ENCODE results near the gene C20orf202.

C20orf202 gene

DNA sequence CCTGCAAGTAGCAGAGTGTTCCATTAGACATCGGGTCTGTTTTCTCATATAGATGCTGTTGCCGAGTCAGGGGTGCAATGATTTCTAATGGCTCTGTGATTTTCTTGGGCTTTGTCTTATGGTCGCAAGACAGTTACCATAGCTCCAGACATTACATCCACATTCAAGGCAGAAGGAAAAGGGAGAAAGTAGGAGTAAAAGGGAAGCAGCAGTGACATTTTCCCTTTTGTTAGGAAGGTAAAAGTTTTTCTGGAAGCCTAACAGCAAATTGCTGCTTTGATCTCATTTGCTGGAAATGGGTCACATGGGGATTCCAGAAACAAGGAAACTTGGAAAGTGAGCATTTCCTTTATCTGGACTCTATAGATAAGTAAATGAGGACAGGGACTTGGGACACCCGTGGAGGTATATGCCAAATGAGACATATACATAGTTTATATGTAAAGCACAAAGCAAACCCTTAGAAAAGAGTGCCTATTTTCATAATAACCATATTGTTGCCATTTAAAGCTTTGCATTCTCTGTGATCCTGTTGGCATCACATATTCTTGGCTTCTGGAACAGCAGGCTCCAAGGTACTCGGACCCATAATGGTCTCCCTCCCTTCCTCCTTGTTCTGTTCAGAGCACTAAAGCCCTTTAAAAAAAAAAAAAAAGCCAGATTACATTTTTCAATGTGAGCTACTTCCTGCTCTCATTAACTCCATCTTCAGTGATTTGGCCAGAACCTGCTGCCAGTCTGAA is at the start of gene C20orf202:
Gene C20orf202, plus strand, starts transcription at position 693 of the 743 bp plus-strand sequence. CDS start 132 bp downstream, outside the sequence.
- DNase-seq (ENCODE audit: low read depth in 1 of 2, low spot score in 1 of 2), result no peak

DNA sequence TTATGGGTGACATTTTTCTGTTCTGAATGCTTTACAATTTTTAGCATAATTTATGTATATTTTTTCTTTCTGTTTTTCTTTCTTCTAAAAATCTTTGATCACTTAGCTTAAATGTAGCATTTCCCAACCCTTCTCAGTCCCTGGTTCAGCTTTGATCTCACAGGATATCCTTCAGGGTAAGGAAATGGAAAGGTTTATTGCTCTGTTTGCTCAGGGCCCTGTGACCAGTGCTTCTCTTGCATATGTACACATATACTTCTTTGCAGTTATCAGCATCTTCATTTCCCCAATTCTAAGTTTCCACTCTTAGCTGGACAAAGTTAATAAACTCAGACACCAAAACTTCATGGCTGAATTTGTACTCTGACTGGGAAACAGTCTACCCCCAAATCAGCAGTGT is 49.0 kb upstream of the C20orf202 start:
- DNase-seq (ENCODE audit: low read depth in 1 of 2, low spot score in 1 of 2), result no peak

DNA sequence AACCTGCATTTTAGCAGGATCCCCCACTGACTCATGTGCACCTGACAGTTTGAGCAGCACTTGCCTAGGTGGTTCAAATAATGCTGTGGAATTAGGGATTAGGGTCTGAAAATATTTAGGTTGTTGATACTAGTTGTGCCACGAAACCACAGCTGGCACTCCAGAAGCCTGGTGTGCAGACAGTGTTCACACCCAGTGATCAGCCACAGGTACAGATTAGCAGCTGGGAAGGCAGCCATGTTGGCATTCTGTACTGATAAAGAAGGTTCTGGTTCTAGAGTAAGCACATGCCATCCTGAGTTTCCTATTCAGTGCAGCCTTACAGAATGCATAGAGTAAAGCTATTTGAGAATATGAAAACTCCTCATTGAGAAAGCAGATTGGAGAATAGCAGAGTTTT is 48.6 kb upstream of the C20orf202 start:
- DNase-seq (ENCODE audit: low read depth in 1 of 2, low spot score in 1 of 2), result no peak

DNA sequence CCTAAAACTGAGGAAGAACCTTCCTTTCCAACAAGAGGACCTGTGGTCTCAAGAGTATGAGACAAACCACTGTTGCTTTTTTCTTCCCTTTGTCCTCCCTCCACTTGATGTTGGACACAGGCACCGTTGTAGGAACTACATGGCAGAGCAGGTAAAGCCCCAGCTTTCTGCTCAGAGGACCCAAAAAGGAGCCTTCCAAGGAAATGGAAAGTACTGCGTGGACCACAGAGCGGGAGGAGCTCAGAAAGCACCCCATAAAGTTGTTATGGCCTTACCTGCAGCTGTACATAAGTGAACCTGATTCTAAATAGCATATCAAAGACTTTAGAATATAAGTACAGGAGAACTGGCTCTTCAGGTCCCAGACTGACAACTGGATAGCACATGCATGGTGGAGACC is 47.9 kb upstream of the C20orf202 start:
- DNase-seq (ENCODE audit: low read depth in 1 of 2, low spot score in 1 of 2), result no peak

DNA sequence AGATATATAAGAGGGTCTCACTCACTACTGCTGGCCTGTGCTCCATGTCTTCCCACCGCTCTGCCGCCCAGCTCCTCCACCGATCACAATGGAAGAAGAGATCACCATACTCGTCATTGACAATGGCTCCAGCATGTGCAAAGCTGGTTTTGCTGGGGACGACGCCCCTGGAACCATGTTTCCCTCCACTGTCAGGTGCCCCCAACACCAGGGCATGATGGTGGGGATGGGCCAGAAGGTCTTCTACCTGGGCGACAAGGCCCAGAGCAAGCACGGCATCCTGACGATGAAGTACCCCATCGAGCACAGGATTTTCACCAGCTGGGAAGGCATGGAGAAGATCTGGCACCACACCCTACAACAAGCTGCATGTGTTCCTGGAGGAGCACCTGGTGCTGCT is 42.8 kb upstream of the C20orf202 start:
- DNase-seq (ENCODE audit: low read depth in 1 of 2, low spot score in 1 of 2), result no peak

DNA sequence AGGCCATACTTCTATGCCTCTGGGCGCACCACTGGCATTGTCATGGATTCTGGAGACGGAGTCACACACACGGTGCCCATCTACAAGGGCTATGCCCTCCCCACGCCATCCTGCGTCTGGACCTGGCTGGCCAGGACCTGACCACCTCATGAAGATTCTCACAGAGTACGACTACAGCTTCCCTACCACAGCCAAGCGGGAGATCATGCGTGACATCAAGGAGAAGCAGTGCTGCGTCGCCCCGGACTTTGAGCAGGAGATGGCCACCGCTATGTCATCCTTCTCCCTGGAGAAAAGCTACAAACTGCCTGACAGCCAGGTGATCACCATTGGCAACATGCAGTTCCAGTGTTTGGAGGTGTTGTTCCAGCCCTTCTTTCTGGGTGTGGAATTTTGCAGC is 42.3 kb upstream of the C20orf202 start:
- DNase-seq (ENCODE audit: low read depth in 1 of 2, low spot score in 1 of 2), result no peak

DNA sequence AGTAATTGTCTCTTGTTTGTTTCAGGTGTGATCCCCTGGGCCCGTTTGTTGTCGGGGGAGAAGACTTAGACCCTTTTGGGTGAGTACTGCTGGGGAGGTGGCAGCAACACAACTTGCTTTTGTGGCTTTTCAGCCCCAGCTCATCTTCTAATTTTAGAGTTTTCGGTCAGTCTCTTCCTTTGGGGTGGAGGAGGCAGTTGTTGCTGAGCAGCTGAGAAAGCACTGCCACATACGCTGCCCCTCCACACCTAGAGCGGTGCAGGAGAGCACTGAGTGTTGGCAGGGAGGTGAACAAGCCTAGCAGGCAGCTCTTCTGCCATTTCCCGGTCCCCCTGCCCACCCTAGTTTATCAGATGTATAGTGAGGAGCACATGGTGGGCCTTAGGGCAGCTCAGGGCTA is 40.1 kb upstream of the C20orf202 start:
- no peak for DNase-seq (ENCODE audit: low read depth in 1 of 2, low spot score in 1 of 2)

DNA sequence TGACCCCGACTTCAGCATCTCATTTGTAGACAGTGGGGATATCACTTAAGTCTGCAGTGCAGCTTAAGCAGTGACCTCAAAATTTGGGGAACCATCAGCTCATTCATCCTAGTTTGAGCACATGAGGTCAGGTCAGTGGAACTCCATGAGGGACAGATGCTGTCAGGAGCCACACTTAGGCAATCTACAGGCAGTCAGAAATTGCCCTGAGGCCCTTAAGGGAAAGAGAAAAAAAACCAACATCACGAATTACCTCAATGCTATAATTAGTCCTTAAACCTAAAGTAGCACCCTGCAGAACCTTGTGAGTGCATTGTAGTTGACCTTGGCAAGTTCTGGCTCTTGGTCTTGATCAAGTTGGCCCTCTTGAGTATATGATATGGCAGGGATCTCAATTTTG is 39.6 kb upstream of the C20orf202 start:
- DNase-seq (ENCODE audit: low read depth in 1 of 2, low spot score in 1 of 2), result no peak

DNA sequence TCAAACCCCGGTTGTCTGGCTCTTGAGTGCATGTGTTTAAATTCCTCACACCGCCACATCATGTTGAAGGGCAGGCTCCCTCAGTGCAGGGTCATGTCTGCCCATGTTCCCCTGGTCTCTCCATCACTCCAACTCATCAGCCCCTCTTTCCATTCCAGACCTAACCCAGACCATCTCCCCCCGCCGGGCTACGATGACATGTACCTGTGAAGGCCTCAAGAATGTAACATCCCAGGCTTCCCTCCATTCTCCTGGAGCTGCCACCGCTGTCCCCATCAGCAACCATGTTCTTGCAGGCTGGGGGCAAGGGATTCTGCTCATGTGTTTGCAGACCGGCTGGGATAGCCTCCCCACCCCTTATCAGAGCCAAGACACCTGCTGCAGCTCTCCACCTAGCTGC is 38.4 kb upstream of the C20orf202 start:
- DNase-seq (ENCODE audit: low read depth in 1 of 2, low spot score in 1 of 2), result no peak

DNA sequence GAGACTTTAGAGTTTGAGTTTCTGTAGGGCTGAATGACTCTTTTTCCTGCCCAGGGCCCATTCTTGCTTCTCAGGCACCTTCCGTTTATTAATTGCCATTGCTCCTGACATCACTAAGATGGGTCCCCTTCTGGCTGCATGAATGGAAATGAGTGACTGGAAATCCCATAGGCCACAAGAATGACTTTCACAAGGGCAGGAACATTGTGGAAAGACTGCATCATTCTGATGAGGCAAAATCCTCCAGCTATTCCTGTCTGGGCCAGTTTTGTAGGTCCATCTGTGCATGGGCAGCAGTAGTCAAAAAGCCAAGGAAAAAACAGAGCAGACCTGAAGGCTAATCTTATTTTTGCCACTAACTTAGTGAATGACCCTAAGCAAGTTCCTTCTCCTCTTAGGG is 37.7 kb upstream of the C20orf202 start:
- no peak for DNase-seq (ENCODE audit: low read depth in 1 of 2, low spot score in 1 of 2)

DNA sequence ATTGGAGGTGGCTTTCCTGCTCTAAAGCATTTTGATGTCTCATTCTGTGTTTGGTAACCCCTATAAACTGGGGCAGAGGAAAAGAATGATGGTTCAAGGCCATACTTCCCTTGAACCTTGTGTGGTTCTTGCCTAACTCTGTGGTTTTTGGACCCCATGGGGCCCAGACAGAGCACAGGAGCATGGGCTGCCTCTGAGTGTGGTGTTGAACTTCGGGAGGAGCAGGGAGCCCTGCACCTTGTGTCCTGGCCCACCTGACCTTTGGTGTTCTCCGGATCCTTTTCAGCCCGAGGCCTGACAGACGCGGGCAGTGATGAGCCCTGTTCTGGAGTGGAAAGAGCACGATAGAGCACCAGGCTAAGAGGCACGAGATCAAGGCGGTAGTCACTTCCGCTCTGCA is 37.3 kb upstream of the C20orf202 start:
- DNase-seq (ENCODE audit: low read depth in 1 of 2, low spot score in 1 of 2), result no peak

DNA sequence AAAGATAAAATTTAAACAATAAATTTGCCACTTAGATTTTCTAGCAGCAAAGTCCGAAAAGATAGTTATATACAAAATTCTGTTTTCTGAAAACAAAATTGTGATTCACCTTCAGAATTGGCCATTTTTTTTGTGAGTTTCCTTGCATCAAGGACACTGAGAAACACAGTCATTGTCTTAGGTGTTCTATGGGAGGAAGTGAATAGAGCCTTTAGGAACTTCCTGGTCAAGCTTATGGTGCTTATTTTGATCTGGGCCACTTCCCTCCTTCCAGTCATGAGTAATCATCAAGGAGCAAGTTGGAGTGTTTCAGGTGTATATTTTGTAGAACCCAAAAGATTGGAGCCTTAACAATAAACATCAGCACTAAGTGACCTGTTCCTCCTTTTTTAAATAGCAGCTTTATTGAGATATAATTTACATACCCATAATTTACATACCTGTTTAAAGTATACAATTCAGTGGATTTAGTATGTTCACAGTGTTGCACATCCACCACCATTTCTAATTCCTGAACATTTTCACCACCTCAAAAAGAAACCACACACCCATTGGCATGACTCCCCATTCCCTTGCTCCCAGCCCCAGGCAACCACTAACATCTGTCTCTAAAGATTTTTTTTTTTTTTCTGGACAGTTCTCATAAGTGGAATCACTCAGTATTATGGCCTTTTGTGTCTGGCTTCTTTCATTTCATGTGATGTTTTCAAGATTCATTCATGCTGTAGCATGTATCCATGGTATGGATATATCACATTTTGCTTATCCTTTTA is 36.1 kb upstream of the C20orf202 start:
- DNase-seq (ENCODE audit: low read depth in 1 of 2, low spot score in 1 of 2), result no peak

DNA sequence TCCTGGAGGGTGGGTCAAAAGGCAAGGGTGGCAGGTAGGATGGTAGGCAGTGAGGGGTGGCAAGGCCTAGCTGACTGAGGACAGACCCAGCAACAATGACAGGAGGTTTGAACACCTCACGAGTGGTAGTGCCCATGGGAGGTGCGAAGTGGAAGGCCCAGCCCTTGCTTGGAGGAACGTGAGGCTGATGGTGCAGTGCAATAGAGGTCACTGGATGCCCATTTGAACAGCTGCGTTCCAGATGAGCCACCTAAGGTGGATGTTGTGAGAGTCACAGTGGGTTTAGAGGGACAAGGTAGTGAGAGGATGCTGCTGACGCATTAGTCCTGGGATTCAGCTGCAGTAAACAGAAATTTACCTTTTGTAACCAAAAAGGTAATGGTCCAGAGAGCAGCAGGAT is 34.0 kb upstream of the C20orf202 start:
- DNase-seq (ENCODE audit: low read depth in 1 of 2, low spot score in 1 of 2), result no peak

DNA sequence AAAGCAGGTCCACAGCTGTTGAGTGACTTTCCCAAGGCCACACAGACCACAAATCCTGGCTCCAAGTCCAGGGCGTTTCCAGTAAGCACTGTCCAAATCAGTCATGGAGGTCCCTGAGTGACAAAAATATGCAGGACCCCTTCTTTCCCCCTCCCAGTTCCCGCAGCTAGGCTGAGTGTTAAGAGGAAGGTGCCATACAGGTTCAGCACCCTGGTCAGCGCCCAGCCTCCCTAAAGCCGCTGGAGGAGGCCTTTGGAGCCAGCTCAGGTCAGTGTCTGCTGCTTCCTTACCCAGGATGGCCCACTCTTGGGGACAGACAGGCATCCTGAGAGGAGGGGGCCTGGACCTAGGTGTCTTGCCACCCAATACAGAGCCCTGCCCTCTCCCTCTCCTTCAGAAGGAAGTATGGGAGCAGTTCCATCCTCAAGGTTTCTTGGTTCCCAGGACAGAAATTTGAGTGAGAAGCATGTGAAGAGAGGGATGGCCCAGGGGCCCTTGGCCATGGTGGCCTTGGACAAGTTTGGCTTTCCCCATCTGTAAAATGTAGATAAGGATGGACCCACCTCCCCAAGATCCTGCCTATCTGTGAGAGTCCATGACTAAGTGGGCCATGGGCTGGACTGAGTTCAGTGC is 31.7 kb upstream of the C20orf202 start:
- DNase-seq (ENCODE audit: low read depth in 1 of 2, low spot score in 1 of 2), result no peak

DNA sequence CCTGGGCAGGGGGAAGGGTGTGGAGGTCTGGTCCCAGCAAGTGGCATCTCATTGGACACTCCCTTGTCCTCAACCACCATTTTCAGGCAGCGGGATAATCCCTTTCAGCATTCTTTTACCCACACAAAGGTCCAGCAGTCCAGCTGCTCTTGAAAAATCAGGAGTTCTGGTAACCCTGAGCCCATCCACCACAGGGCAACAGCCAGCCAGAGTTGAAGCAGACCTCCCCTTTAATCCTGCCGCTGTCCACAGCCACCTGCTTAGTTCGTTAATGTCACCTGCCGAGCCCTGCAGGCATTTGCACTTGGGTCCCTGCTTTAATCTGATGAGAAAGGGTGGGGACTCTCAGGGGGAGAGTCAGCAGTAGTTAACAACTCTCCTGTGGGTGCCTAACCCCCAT is 29.6 kb upstream of the C20orf202 start:
- no peak for DNase-seq (ENCODE audit: low read depth in 1 of 2, low spot score in 1 of 2)

DNA sequence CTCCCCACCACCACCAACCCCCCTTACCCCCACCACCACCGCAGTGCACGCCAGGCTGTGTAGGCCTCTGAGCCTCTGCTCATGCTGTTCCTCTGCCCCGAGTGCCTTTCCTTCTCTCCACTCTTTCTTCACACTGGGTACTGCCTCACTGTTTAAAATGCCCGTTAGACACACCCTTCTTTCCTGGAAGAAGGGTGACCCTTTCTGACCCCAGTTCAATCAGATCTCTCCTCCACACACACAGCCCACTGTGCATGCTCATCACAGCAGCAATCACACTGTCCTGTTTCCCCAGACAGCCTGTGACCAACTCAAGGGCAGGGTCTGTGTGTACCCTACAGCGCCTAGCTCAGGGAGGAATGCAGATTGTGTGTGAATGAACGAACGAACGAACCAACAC is 28.5 kb upstream of the C20orf202 start:
- no peak for DNase-seq (ENCODE audit: low read depth in 1 of 2, low spot score in 1 of 2)

DNA sequence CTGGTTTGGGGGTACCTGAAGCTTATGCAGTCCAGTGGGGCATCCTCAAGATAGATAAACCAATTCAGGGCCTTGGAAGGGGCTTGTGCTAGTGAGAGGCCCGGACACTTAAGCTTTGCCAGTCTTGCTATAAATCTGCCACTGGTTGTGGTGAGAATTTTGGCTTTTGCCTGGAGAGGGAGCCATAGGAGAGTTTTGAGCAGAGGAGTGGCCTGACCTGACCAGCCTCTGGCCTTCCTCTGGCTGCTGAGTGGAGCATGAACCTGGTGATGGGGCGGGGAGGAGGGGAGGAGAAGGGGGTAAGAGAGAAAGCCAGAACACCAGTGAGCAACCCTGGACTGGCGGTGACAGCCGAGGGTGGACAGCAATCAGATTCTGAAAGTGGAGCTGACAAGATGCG is 25.6 kb upstream of the C20orf202 start:
- DNase-seq (ENCODE audit: low read depth in 1 of 2, low spot score in 1 of 2), result no peak

DNA sequence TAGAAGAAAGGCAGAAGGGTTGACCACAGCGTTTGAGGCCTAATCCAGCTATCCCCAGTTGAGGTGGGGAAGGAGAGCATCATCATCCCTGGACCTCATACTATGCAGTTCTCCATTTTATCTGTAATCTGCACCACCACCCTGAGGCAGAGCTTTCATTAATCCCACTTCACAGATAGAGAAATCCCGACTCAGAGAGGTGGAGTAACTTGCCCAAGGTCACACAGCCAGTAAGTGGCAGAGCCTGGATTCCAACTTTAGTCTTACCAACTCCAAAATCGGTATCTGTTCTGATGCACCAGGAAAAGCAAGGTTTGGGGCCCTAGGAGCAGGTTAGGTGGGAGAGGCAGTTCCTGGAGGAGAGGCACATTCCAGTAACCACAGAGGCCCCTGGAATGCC is 25.2 kb upstream of the C20orf202 start:
- DNase-seq (ENCODE audit: low read depth in 1 of 2, low spot score in 1 of 2), result no peak

DNA sequence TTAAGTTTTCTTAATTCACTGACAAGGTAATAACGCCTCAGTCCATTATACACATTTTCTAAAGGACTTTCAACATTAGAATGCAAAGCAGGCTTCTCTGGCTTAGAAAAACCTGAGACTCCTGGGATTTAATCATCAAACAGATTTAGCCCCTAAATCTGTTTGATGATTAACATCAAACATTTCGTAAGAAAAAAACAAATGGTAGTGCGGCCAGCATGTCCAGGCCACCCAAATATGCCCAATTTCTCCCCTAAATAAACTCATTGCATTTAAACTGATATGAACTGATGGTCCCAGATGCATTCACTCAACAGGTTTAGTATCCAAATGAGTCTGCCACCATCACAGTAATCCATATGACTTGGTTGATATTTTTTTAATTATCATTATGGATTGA is 24.6 kb upstream of the C20orf202 start:
- no peak for DNase-seq (ENCODE audit: low read depth in 1 of 2, low spot score in 1 of 2)

DNA sequence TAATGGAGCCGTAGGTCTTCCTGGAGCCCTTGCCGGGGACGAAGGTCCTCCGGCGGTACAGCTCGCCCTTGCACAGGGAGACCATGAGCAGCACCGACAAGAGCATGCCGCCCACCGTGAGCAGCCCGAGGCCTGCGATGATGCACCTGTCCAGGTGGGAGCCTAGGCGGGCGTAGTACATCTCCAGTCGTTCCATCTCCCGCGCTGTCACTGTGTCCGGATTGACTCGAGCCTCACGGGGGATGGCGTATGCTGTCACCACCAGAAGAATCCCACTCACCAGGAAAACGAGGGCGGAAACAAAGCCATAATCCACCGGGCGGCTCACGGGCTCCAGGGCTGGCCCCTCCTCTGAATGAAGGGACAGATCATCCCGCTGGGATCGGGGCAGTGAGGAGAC is 22.3 kb upstream of the C20orf202 start:
- DNase-seq (ENCODE audit: low read depth in 1 of 2, low spot score in 1 of 2), result no peak

DNA sequence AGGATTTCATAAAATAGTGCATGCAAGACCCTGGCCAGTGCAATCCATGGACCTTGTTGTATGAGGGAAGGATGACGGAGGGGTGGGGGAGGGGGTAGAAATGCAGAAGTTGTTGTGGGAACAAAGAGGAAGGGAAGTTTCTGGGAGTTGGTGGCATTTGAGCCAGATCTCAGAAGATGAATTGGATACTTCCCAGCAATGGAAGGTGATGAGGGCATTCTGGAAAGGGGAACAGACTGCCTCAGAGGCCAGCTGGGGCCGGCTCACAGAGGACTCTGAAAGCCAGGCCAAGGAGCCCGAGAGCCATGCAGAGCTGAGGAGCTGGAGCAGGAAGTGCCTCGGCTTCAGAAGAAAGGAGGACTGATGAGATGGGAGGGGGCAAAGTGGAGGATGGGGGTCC is 21.1 kb upstream of the C20orf202 start:
- no peak for DNase-seq (ENCODE audit: low read depth in 1 of 2, low spot score in 1 of 2)

DNA sequence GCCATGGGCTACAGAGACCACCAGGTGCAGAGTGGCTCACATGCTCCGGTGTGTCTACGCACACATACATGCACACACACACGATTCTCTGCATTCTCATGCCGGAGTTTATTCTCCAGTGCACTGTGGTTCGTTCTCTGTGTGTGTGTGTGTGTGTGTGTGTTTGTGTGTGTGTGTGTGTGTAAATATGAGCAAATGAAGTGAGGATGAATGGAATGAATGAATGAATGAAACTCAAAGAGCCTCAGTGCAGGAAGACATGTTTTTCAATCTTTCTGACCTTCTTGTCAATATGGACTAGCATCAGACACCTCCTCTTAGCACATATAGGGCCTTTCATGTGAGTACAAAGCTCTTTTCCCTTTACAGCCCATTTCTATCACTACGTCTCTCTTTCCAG is 20.1 kb upstream of the C20orf202 start:
- no peak for DNase-seq (ENCODE audit: low read depth in 1 of 2, low spot score in 1 of 2)

Measured in activated CD4-positive, alpha-beta T cell treated with anti-CD3 and anti-CD28 coated beads, Interleukin-2, amount 50 U/mL, for 24 hours (primary cell).